HepG2 (cell line): ENCODE measurements around the gene IL36A.

ENCODE experiments used
- ATM ChIP-seq: fragments of 450-650 bp; IDR thresholded peaks from 2 replicates; pipeline ENCODE4 v1.7.1; 2017; ENCODE audit warnings: mild to moderate bottlenecking, borderline replicate concordance
- CBX5 ChIP-seq: sonication (generic); formaldehyde crosslinking; IDR thresholded peaks from 2 replicates; pipeline ENCODE4 v1.4.0; 2020; ENCODE audit warnings: missing genetic modification reagents, borderline replicate concordance
- EP300 ChIP-seq, 3 experiments: sonication (generic) in 1 of 3; formaldehyde crosslinking in 1 of 3; IDR thresholded peaks; 2 replicates each; pipeline versions ENCODE4 v1.5.1 to v1.6.1; 2011 to 2020; ENCODE audit warnings: low read depth in 2 of 3, low read length in 2 of 3, borderline replicate concordance in 1 of 3, improper control_type of control experiment in 1 of 3, mild to moderate bottlenecking in 1 of 3, missing genetic modification reagents in 1 of 3, moderate library complexity in 1 of 3
- HNRNPUL1 ChIP-seq: fragments of 200-400 bp; formaldehyde crosslinking; IDR thresholded peaks from 2 replicates; pipeline ENCODE4 v1.6.1; 2017; ENCODE audit warnings: low read depth, mild to moderate bottlenecking, low read length, moderate library complexity
- NR1H2 ChIP-seq: sonication (generic); formaldehyde crosslinking; IDR thresholded peaks from 2 replicates; pipeline ENCODE4 v1.8.1; 2022; ENCODE audit warnings: low read depth, missing genetic modification reagents, borderline replicate concordance
- PAWR ChIP-seq: sonication (generic); formaldehyde crosslinking; IDR thresholded peaks from 2 replicates; pipeline ENCODE4 v1.4.0; 2020; ENCODE audit warnings: missing genetic modification reagents, mild to moderate bottlenecking, borderline replicate concordance
- POLR2AphosphoS5 ChIP-seq: IDR thresholded peaks from 2 replicates; pipeline ENCODE4 v1.6.1; 2012; ENCODE audit warnings: low read depth, low read length
- SIN3A ChIP-seq: IDR thresholded peaks from 2 replicates; pipeline ENCODE4 v1.6.1; 2011; ENCODE audit warnings: low read depth, mild to moderate bottlenecking, control low read depth, low read length, borderline replicate concordance
- ZEB1 ChIP-seq: IDR thresholded peaks from 2 replicates; pipeline ENCODE4 v1.6.1; 2012; ENCODE audit warnings: mild to moderate bottlenecking, low read depth, inconsistent platforms; ENCODE audit not compliant: insufficient replicate concordance
- ZNF558 ChIP-seq: sonication (generic); formaldehyde crosslinking; IDR thresholded peaks from 2 replicates; pipeline ENCODE4 v1.9.0; 2022; ENCODE audit warnings: mild to moderate bottlenecking, missing genetic modification reagents, borderline replicate concordance
- ZNF766 ChIP-seq: sonication (generic); formaldehyde crosslinking; IDR thresholded peaks from 2 replicates; pipeline ENCODE4 v1.5.0; 2020; ENCODE audit warnings: missing genetic modification reagents, borderline replicate concordance

DNA sequence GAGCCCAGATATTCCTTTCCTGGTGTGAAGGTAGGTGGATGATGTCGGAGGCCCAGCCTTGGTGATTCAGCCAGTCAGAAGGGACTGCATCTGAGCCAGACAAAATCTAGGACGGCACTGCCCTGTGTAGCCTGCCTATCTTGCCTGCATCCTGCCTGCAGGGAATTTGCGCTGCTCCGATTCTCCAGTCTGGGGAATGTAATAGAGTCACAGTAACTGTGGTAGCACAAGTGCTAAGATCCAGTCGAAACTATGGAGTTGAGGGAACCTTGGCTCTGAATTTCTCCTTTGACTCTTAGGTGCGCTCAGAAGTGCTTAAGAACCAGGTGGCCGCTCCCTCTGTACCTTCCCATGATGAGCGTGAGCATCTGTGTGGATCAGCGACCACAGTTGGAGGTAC, 31.5 kb downstream of the IL36A start:
- TF ChIP-seq PAWR (CRISPR knock-in tag) (no peak), ATM (no peak), CBX5 (CRISPR knock-in tag) (no peak), ZNF558 (CRISPR knock-in tag) (no peak), EP300 (IDR thresholded peaks at IDR 0.05; ENCODE audit: low read depth in 2 of 2, low read length in 2 of 2) (no peak), EP300 (CRISPR knock-in tag; IDR thresholded peaks at IDR 0.05; ENCODE audit: borderline replicate concordance) (no peak), ZNF766 (no peak), SIN3A (no peak), POLR2AphosphoS5 (no peak), ZEB1 (no peak), NR1H2 (no peak), HNRNPUL1 (no peak)
